GM12865 (cell line): Measurements from ENCODE around the gene RNASE4.
"Not testable (repeated sequence)": the region's sequence is repeated elsewhere in the genome, so short reads cannot be mapped to it uniquely, and the experiment has no call there.

Experiments
- DNase-seq: peaks from one replicate; pipeline ENCODE4 v3.0.0; 2010; ENCODE audit warnings: low read depth
- H3K4me3 ChIP-seq: 2 replicates; pipeline ENCODE4 v1.5.1; 2011; ENCODE audit warnings: mild to moderate bottlenecking, low read depth, low read length, control low read depth
- TF ChIP-seq, protein P1 (sequence below): IDR thresholded peaks from 2 replicates; pipeline ENCODE4 v1.5.1; 2011; ENCODE audit warnings: low read length, control low read depth, low read depth, inconsistent platforms; ENCODE audit not compliant: insufficient read depth; ENCODE audit errors: missing control alignments

The RNASE4 gene

DNA sequence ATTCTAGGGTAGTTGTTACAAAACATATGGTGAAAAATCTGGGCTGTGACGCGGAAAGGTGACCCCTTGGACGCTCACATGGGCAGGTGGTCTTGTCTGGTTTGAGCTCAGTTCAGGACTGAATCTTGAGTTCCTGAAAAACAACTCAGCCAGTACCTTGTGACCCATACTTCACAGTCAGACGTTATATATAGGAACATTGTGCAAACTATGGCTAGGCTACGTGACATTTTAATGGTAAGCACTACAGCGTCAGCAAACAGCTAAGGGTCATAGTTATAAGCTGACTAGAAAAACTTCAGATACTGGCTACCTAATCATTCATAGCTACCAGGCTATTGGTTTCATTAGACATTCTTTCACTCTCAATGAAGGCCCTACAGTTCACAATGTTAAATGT, 46.5 kb downstream of the RNASE4 start:
- no peak for DNase-seq
- H3K4me3 ChIP-seq, result no peak overlapping the region
- TF ChIP-seq, protein P1, sequence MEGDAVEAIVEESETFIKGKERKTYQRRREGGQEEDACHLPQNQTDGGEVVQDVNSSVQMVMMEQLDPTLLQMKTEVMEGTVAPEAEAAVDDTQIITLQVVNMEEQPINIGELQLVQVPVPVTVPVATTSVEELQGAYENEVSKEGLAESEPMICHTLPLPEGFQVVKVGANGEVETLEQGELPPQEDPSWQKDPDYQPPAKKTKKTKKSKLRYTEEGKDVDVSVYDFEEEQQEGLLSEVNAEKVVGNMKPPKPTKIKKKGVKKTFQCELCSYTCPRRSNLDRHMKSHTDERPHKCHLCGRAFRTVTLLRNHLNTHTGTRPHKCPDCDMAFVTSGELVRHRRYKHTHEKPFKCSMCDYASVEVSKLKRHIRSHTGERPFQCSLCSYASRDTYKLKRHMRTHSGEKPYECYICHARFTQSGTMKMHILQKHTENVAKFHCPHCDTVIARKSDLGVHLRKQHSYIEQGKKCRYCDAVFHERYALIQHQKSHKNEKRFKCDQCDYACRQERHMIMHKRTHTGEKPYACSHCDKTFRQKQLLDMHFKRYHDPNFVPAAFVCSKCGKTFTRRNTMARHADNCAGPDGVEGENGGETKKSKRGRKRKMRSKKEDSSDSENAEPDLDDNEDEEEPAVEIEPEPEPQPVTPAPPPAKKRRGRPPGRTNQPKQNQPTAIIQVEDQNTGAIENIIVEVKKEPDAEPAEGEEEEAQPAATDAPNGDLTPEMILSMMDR, result no peak

DNA sequence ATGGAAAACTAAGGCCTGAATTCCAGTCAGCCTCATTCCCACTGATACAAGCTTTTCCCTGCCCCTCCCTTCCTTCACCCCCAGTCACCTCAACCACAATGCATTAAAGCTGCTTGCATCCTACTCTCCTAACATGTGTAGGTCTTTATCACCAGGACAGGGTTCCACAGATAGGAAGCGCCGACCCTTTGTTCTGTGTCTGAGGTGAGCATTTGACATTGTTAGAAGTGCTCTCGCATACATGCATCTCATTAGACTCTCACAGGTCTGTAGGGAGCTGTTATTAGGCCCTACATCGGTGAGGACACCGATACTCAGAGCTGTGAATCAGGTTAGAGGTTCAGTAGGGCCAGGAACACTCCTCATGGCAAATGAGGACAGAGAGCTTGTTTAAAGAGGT, 48.1 kb downstream of the RNASE4 start:
- DNase-seq, result no peak
- TF ChIP-seq, protein P1, result no peak

DNA sequence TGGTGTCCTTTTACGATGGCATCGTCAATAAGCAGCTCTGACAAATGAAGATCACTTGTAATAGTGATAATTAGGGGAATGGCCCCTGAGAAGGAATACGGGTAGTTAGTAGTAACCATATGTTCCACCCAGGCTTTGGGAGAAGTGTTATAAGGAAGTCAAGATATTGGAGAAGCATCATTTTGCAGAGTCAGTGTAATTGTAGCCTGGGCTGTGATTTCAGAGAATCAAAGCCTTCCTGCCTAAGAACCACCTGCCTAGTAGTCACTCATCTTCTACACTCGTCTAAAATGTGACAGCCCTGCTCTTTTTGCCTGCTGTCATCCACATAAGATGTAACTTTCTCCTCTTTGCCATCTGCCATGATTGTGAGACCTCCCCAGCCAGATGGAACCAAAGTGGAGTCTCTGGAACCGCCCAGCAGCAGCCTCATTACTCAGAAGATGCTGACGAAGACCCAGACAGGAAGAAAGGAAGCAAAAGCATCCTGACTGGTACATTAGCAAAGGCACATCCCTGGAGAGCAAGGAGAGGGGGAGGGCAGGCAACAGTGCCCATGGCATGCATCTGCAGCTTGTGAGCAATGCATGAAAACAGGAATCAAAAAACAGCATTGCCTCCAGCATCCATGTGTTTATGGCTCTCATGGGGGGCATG, 48.7 kb downstream of the RNASE4 start:
- no peak for DNase-seq
- no peak overlapping the region for H3K4me3 ChIP-seq
- TF ChIP-seq, protein P1, result no peak

More for the DNA sequence above, 48.1 kb downstream of the RNASE4 start:
- H3K4me3 ChIP-seq, result no peak overlapping the region

DNA sequence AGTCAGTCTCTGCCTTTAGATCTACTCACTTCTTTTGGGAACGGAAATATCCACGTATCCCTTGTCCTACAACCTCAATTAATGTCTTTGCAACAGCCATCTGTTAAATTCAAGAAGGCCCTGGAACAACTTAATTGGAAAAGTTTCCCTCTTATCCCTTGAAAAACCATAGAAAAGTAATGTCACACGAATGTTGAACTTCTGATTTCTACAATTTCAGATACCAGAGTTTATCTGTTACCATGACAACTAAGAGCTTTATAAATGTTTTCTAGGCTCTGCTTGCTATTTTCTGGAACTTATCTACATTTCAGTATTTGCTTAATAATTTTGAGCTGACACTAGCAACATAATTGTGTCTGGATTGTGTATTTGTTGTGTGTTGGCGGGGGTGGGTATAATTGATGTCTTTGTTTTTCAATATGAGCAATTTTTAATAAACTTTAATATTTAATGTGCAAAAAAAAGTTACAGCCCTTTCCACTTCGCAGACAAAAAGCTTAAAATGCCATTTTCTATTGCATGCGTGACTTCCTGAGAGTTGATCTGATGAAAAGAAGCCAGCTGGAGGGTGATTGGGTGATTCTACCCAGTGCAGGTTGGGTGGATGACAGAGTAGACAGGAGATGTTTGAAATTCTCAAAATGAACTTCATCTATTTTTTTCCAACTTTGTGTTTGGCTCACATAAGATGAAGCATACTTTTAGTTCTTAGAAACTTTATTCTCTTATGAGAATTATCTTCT, 49.5 kb downstream of the RNASE4 start:
- no peak overlapping the region for H3K4me3 ChIP-seq
- no peak for DNase-seq
- TF ChIP-seq, protein P1, result no peak

DNA sequence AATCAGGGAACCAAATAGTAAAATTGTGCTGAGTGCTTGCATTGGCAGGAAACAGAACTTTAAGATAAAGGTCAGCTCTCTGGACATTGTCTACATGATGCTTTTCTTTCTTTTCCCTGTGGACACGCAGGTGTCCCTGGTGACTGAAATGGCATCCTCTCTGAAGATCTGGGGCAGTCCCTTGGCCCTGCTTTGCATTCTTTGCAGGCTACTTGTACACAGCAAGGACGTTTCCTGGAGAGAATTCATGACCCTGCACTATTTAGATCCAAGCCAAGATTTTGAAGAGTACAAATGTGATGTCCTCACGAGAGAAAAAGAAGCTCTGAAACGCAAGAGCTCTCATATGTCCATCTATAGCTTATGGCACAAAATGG, 50.1 kb downstream of the RNASE4 start:
- TF ChIP-seq, protein P1, result no peak
- H3K4me3 ChIP-seq, result no peak overlapping the region
- DNase-seq, result no peak

DNA sequence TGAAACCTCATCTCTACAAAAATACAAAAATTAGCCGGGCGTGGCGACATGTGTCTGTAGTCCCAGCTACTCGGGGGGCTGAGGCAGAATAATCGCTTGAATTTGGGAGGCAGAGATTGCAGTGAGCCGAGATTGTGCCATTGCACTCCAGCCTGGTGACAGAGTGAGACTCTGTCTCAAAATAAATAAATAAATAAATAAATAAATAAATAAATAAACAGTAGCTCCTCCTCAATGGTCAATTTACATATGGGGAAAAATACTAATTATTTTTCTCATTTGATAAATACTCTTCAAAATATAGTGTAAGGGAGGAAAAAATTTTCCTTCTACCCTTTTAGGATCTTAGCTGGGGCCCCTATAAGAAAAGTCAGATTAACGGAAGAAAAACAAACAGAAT, 53.9 kb downstream of the RNASE4 start:
- DNase-seq, H3K4me3 ChIP-seq: not testable (repeated sequence)

DNA sequence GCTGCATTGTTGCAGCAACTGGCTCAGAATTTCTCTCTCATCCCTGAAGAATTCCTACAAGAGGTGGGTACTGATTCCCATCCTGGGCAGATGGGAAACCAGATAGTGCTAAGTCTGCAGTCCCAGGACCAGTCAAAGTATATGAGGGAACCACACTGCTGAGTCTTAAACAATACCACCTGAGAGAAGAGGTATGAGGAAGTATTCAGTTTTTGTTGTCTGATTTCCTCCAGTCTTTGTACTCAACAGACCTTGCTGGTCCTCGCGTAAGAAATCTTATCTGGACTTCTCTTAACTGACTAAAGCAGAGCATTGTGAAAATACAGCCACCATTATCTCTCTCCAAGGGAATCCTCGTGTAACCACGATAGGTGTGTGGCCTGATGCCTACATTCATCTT, 57.8 kb downstream of the RNASE4 start:
- no peak for DNase-seq
- no peak overlapping the region for H3K4me3 ChIP-seq
- TF ChIP-seq, protein P1, result no peak
